Raji (cell line): ENCODE results near the gene EMSY.

ENCODE experiments used
- POLR2A ChIP-seq: IDR thresholded peaks from 2 replicates; pipeline ENCODE4 v1.6.1; 2011; ENCODE audit warnings: low read depth, low read length, control low read depth; ENCODE audit not compliant: insufficient read depth

Gene EMSY

DNA sequence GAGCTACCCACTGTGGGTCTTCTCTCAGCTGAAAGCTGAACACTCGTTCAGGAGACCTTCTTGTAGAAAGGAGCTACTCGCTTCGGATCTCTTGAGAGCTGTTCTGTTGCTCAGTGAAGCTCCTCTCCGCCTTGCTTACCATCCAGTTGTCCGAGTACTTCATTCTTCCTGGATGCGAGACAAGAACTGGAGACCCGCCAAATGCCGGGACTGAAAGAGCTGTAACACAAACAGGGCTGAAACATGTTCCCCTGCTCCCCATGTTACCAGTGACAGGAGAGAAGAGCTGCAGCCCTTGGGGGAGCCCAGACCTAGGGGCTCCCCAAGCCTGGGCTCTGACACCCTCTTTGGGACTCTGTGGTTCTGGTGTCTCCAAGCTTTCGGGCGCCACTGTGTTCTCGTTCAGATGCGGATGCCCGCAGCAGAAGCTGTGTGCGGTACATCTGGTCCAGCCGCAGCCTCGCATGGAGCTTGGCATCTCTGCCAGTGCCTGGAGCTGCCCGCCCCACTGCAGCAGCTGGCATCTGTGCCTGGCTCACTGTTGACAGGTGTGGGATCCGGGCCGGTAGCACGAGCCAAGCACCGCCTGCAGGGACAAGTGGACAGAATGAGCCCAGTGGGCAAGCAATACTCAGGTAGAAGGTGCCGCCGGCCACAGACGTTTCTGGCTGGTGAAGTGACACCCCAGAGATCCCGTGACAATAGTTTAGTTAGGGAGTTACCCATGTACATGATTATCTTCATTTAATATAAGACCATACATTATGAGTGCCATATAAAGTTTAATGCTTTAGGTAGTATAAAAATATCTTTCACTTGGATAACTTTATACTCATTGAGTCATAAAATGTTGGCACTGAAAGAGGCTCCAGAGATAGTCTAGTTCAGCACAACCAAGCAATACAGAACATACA is 49.1 kb downstream of the EMSY start:
- TF ChIP-seq POLR2A, result no peak

DNA sequence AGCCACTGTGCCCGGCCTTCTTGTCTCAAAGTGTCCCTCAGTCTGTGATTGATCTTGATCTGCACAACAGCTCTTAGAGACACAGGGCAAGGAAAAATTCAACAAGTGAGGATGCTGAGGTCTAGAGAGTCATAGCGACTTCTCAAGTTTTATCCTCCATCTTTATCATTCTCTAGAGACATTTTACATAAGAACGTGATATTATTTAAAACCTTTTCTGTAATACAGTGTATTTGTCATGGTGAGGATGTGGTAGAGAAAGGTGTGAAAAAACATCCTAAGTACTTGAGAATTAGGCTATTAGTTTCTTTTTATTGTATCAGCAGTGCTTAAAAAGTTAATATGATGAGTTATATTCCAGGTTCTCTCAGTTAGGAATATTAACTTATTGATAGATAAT is 50.2 kb downstream of the EMSY start:
- no peak for TF ChIP-seq POLR2A

DNA sequence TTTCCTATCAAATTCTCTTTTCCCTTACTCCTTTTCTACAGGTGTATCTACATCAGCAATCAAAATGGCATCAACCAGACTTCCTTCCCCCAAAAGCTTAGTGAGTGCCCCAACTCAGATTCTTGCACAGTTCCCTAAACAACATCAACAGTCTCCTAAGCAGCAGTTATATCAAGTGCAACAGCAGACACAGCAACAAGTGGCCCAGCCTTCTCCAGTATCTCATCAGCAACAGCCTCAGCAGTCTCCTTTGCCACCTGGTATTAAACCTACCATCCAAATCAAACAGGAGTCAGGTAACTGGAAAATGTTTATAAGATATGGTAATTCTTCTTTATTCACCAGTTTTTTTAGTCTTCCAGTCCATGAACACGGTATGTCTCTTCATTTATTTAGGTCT is 51.4 kb downstream of the EMSY start:
- no peak for TF ChIP-seq POLR2A

DNA sequence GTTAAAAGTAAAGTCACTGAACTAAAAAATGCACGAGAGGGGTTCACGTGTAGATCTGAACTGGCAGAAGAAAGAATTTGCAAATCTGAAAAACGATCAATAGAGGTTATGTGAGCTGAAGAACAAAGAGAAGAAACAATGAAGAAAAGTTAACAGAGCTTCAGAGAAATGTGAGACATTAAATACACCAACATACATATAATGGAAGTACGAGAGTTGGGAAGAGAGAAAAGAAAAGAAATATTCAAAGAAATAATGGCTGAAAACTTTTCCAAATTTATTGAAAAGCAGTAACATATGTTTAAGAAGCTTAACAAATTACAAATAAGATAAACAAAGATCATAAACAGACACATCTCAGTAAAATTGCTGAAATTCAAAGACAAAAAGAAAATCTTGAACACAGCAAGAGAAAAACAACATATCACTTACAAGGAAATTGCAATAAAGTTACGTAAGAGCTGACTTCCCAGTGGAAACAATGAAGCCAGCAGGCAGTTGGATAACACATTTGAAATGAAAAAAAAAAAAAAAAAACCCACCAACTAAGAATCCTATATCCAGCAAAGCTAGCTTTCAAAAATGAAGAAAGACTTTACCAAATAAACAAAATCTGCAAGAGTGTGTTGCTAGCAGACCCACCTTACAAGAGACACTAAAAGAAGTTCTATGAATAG is 56.8 kb downstream of the EMSY start:
- no peak for TF ChIP-seq POLR2A

DNA sequence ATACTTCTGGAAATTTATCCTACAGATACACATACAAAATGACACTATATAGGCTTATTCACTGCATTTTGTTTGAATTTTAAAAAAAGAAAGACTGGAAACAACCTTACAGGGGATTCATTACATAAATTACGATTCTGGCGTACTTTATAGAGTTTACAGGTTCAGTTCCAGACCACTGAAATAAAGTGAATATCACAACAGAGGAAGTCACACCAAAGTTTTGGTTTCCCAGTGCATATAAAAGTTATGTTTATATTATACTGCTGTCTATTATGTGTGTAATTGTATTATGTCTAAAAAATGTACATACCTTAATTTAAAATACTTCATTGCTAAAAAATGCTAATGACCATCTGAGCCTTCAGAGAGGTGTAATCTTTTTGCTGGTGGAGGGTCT is 62.0 kb downstream of the EMSY start:
- no peak for TF ChIP-seq POLR2A

DNA sequence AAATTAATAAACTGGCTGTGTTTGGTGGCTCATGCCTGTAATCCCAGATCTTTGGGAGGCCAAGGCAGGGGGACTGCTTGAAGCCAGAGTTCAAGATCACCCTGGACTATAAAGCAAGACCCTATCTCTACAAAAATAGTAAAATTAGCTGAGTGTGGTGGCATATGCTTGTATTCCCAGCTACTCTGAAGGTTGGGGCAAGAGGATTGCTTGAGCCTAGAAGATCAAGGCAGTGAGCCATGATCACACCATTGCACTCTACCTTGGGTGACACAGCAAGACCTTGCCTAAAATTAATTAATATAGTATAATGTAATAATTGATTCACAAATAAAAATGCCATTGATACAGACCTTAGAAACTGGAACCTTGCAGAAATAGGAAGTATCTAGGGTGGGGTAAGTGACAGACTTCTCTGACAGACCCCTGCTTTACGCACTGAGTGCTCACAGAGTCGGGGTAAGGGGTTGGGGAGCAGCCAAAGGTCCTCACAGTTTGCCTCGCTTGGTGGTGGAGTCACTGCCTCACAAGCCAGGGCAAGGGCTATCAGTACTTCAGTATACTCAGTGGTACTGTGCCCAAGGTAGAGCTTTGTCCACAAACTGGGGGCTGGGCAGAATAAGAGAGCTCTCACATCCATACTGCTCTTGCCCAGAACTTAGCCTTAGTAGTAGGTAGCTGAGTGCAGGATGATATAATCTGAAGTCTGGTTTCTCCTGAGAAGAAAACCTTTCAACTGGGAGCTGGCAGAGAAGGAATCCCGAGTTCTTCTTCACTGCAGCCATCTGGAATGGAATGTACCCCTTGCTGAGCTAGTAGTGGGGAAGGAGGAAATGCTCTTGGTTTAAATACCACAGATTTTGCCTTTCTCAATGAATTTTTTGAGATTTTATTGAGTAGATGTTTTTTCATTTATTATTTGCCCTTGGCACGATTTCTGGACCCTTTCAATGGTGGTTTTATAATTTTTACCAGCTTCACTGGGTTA is 65.5 kb downstream of the EMSY start:
- no peak for TF ChIP-seq POLR2A

DNA sequence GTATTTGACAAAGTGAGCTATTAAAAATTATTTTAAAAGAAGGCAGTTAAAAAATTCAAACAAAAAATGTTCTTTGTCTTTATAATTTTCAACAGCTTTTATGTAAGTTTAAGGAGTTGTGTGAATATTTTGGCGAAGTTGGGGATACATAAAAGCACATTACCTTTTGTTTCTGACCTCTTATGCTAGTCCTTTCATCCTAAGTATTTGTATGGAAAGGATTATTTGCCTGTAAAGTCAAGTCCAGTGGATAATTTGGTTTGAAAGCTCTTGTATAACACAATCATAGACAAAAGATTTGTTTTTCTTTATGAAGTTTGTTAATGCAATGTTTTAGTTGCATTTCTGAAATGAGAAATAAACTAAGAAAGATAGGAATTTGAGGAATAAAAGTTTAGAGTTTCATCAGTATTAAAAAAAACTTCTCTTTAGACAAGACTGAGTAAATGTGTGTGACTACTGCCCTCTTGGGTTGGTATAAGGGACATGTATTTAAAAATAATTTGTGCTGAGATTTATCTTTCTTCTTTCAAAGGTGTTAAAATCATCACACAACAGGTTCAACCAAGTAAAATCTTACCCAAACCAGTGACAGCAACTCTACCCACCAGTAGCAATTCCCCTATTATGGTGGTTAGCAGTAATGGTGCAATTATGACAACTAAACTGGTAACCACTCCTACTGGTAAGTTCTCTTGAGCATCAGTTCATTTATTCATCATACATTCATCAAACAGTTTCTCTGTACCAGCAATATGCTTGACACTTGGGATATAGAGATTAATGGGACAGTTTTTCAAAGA is 68.2 kb downstream of the EMSY start:
- no peak for TF ChIP-seq POLR2A

DNA sequence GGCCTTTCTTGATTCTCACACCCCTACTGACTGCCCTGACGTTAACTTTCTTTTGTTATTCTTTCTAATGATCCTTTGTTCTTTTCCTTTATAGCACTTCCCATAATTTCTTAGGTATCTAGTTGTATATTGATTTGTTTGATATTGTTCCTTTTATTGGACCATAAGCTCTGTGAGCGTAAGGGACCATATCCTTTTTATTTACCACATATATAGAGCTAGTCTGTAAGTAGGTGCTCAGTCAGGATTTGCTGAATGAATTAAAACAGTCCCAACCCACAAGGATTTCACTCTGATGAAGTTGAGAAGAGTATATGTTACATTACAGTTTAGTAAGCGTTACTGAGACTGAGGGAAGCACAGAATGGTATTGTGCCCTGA is 68.8 kb downstream of the EMSY start:
- TF ChIP-seq POLR2A, result no peak

DNA sequence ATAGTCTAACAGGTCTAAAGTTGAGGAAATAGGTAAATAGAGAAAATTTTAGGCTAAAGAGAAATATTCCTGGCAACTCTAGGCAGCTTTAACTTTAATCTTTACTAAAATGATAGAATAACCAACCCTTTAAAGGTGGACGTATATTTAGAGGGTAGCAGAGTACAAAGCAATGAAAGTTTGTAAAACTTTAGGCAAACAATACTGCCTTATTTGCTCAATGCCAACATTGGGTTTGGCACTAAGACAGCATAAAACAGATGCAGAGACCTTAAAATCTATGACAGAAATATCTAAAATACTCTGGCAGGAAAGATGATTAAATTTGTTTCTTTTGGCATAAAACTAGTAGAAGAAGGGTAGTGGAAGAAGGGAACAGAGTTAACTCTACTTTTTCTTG is 70.7 kb downstream of the EMSY start:
- TF ChIP-seq POLR2A, result no peak

DNA sequence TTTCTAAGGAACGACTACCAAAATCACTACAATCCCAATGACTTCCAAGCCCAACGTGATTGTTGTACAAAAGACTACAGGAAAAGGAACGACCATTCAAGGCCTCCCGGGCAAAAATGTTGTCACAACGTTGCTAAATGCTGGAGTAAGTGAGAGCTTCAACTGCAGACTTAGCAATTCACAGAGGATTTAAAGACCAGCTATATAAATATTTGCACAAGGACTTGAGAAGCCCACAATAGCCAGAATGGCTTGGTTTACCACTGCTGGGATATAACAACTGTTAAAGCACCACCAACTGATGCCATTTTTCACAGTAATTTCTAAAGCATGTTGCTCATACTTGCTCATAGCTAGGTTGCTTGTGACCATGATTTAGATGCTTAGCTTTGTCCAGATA is 78.3 kb downstream of the EMSY start:
- no peak for TF ChIP-seq POLR2A

DNA sequence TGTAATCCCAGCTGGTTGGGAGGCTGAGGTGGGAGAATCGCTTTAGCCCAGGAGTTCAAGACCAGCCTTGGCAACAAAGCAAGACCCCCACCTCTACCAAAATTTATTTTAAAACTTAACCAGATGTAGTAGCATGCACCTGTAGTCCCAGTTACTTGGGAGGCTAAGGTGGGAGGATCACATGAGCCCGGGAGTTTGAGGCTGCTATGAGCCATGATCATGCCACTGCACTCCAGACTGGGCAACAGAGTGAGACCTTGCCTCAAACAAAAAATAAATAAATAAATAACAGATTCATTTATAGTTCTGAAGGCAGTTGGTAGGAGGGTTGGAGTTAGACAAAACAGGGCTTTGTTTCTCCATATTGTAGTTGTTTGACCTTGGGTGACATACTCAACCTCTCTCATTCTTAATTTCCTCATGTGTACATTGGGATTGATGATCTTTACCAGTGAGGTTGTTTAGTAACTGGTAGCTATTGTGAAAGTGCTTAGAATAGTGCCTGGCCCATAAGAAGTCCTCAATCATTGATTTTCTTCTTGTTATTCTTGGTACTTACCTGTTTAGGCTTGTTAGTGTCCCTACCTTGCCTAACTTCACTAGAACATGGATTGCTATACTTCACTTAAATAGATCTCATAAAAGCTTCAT is 79.1 kb downstream of the EMSY start:
- TF ChIP-seq POLR2A, result no peak

DNA sequence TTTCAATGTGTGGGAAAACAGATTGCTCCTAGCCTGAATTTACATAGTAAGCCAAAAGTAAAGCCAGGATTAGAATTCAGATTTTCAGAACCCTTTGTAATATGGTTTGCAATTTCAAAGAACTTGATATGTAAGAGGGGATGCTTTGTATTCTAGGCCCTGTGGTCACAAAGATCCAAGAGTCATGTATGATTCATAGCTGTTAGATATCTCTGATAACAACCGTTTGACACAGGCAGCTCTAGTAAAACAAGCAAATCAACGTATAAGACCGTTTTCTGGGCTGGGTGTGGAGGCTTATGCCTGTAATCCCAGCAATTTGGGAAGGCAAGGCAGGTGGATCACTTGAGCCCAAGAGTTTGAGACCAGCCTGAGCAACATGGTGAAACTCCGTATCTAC is 79.6 kb downstream of the EMSY start:
- TF ChIP-seq POLR2A, result no peak

DNA sequence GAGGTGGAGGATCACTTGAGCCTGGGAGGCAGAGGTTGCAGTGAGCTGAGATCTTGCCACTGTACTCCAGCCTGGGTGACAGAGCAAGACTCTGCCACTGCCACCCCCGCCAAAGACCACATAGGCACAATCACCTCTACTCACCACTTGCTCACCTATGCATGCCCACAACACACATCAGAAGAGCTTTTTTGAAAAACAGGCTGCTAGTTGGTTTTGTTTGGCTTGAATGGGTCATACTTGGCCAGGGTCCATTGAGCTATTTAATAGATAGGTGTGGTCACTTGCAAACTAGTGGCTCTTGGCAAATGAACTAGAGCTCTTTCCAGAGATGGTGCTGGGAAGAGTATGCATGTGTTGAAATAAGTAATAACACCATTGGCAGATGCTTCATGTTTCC is 80.1 kb downstream of the EMSY start:
- no peak for TF ChIP-seq POLR2A

DNA sequence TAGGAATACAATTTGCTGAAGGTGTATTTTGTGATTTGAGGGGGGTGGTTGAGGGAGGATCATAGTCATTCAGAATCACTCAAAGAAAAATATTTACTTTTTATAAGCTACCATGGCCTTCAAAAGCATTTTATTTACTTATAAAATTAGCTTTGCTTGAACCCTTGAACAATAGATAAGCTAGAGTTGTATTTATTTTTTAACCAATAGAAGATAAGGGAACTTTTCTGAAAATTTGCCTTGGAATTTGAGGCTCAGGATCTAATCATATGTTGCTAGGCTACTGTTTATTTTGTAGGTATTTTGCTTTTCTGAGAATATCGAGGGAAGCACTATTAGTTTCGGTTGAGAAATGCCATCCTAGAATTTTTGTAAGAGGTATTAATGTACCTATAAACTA is 82.1 kb downstream of the EMSY start:
- no peak for TF ChIP-seq POLR2A

DNA sequence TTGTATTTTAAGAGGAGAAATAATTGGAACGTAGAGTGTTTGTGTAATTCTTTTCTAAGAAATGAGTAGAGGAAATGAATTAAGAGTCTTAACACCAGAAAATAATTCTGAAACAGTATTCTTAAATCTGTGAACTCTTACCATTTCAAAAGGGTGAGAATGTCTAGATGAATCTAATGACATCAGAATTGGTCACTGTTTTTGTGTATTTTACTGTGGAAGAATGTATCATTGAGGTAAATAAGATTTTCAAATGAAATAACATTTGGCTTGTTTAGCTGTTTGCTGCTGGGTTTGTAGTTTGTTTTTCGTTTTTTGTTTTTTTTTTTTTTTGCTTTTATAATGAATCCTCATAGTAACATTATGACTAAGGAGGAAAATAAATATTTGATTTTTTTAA is 97.6 kb downstream of the EMSY start:
- TF ChIP-seq POLR2A, result no peak
